Activated CD4-positive, alpha-beta T cell treated with anti-CD3 and anti-CD28 coated beads, Interleukin-10, Interleukin-2, amounts not matched to agents 100 ng/mL and 50 ng/mL, durations not matched to agents 16 hours and 8 hours (primary cell): ENCODE measurements around the gene WNT8B.

Experiments used
- DNase-seq: peaks from one replicate; pipeline ENCODE4 v3.0.0-alpha.2; 2020

WNT8B gene

GRCh38 chr10:100483876-100484666 lies 21.3 kb downstream of the WNT8B start:
- no peak for DNase-seq

GRCh38 chr10:100485366-100485765 lies 22.6 kb downstream of the WNT8B start:
- DNase-seq, result no peak

DNA sequence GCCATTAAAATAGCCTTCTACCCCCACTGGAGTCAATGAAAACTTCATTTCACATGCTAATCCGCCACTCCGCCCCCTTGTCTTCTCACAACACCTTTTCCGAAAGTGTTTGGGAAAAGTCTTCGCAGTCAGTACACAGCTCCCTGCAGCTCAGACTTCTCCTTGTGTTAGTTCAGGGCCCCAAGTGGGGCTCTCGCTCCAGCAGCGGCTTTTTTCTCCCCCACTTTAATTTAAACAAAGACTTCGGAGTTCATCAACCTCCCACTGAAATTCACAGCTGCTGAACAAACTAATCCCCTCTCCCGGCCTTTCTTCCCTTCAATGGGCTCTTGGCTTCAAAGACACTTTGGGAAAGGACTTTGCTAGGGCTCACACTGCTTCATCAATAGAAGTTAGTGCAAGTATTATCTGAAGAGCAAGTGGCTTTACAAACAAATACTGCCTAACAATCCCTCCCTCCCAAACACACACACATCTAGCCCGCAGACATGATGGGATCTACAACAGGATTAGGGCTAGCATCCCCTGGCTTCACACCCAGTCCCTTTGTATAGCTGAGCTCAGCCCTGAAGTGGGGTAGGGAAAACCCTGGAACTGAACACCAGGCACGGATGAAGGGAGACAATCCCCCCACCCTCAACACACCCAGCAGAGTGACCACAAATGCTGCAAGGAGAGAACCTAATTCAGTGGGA lies 23.1 kb downstream of the WNT8B start:
- no peak for DNase-seq

GRCh38 chr10:100487529-100487928 lies 24.7 kb downstream of the WNT8B start:
- DNase-seq, result no peak

- DNase-seq, result no peak
Measured at GRCh38 chr10:100489396-100489795, 26.6 kb downstream of the WNT8B start.

- DNase-seq, result no peak
Measured at GRCh38 chr10:100490531-100490930, 27.7 kb downstream of the WNT8B start.

DNA sequence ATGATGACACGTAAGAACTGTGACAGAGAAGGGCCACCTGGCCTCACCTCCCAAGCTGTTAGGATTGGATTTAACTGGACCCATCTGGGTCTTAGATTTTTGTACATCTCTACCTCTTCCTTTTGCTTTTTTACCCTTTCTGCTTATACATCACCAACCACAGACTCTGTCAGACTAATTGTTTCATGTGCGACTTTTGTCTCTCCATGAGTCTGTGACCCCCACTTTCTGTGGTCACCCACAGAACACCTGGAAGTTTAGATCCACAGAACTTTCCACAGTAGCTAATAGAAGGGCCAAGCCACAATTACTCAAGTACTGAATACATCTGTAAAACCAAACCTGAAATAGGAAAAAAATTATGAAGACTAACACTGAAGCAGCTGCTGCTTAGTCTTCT lies 33.8 kb downstream of the WNT8B start:
- DNase-seq, result no peak

- DNase-seq, result no peak
Measured at GRCh38 chr10:100498059-100498458, 35.2 kb downstream of the WNT8B start.

GRCh38 chr10:100501423-100501822 lies 38.6 kb downstream of the WNT8B start:
- DNase-seq, result no peak

- DNase-seq, result no peak
Measured at GRCh38 chr10:100502926-100503494, 40.2 kb downstream of the WNT8B start.

- DNase-seq, result no peak
Measured at GRCh38 chr10:100504096-100504495, 41.3 kb downstream of the WNT8B start.

- no peak for DNase-seq
Measured at GRCh38 chr10:100505164-100505563, 42.4 kb downstream of the WNT8B start.

DNA sequence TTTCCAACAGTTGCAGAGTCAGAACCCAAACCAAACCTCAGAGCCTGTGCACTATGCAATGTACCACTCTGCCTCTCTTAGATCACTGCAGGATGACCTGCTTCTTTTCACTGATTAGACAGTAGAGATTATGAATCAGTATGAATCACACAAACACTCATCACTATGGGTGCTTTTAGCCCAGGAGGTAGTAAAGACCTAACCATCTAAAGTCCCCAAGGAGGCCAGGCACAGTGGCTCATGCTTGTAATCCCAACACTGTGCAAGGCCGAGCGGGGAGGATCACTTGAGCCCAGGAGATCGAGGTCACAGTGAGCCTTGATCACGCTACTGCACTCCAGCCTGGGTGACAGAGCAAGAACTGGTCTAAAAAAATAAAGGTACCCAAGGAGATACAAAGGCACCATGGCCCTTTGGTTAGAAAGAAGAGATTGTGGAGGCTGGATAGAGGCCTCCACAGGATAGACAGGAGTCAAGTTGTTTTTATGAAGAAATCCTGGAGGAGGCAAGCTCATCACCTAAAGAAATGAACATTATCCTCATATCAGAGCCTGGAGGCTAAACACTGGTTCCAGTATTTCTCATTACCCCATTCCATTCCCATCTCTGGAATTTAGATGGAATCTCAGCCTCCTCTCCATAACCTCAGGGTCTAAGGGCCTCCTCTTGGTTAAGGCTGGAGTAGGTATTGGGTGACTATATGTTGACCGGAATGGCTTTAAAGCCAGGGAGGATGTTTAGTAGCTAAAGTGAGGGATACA lies 44.0 kb downstream of the WNT8B start:
- peak; percentile 77 for DNase-seq

DNA sequence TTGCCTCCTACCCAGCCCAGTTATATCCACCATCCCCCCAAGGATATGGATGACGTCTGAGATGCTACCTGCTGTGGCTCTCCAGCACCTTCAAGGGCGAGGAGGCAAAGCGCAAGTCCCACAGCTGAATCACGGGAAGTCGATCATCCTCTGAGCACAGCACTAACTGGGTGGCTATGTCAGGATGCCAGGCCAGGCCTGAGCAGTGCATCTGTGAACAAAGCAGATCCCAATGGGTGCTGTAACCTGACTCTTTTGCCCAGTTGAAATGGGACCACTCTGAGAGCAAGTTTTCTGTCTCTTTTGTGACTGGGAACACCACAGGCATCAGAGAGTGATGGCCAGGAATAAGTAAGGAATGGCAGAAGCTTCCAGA lies 44.5 kb downstream of the WNT8B start:
- DNase-seq, result peak; percentile 17

GRCh38 chr10:100508266-100508665 lies 45.5 kb downstream of the WNT8B start:
- DNase-seq, result peak; percentile 54

- DNase-seq, result peak; percentile 86
Measured at GRCh38 chr10:100508691-100509150, 45.9 kb downstream of the WNT8B start.

DNA sequence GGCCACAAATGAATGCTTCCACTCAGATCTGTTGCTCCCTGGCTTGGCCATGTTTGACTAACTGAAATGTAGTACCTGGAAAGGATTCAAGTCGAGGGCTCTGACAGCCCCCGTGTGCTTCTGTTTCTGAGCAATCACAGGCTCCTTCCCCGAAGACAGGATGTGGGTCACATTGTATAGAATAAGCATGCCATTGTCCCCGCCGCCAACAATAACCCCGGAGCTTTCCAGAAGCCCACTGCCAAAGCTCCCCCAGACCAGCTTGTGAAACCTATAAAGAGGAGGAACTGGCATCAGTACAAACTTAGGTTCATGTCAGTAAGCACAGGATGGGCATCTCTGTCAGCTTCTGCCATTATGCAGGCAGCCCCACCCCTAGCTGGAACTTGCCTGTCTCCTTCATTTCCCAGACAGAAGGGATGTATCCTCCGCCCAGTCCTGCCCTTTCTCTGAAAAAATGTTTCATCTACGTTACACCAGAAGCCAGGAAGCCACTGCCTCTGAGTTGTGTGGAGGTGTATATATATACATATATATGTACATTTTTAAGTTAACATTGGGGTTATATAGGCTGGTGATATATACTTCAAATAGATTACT lies 46.5 kb downstream of the WNT8B start:
- DNase-seq, result peak; percentile 90

DNA sequence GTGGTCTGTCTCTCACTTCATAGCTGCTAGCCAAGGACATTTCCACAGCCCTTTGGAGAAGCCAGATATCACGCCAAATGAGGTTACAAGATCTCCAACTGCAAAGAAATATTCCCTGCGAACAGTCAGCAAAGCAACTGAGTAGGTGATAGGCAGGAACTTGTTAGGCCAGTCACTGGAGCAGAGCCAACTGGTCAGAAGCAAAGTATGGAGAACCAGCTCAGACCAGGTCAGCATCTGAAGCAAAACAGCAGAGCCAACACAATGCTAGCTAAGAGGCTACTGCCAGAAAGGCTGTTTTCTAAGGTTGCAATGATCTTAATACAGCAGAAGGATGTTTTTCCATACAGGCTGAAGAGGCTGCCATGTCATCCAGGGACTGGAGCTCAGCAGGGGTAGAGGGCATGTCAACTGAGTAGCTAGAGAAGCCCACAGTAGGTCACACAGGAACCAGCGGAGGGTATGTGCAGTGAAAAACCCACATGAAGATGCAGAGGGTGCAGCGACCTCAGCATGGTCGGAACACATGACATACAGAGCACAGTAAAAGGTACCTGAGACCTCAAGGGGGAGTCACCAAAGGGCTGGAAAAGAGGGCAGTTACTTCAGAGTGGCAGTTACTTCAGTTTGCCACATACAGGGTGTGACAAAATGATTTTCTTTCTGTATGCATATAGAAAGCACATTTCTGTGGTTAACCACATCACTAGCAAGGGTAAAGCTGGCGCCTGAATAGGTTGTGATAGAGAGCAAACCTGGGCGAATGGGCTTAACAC lies 47.9 kb downstream of the WNT8B start:
- peak; percentile 95 for DNase-seq

- DNase-seq, result no peak
Measured at GRCh38 chr10:100515612-100516011, 52.8 kb downstream of the WNT8B start.

GRCh38 chr10:100516847-100517246 lies 54.0 kb downstream of the WNT8B start:
- DNase-seq, result no peak

GRCh38 chr10:100518761-100519241 lies 56.0 kb downstream of the WNT8B start:
- peak; percentile 70 for DNase-seq
